Midbrain (tissue), 1 donor: ENCODE data around the gene NKX2-2.
A peak's percentile ranks its signal among the peaks of the same experiment; 100 is the strongest.
"Not testable (repeated sequence)": the region's sequence is repeated elsewhere in the genome, so short reads cannot be mapped to it uniquely, and the experiment has no call there.

ENCODE experiments used
- DNase-seq: peaks from one replicate; lab custom pipeline; 2025; lab: John Stamatoyannopoulos, UW

NKX2-2 gene

GRCh38 chr20:21508230-21509078 lies 5.4 kb downstream of the NKX2-2 start:
- DNase-seq: peak; percentile 83

DNA sequence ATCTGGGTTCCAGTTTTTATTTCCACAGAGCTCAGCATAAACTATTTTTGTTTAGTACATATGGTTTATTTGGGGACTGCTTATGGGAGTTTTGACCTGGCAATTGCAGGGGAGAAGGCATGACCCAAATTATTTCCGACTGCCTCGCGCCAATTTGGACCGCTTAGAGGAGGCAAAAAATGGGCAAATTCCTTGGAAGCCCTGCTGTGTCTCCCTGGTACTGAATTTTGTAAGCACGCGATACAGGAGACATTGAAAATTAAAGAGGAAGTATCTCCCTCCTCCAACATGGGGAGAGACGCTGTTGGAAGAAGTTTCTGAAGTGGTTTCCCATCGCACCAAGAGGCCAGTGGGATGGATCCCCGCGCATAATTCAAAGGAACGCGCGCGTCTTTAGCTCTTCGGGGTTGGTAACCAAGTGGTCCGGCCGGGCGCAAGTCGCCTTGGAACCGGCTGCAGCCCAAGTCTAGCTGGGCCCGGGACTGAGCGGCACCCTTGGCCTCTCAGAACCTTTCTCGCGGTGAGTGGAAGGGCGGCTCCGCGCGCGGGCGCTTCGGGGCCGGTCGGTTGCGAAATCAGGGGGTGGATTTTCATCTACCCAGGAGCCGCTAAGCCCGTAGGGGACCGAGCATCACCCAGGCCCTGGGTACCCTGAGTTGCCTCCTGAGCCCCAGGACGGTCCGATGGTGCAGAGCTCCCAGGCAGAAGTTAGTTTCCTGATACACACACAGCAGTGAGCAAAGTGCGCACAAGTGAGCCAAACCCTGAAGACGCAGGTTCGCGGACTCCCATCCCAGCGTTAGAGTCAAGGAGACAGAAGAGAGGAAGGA lies 6.2 kb downstream of the NKX2-2 start:
- DNase-seq: peak; percentile 44

DNA sequence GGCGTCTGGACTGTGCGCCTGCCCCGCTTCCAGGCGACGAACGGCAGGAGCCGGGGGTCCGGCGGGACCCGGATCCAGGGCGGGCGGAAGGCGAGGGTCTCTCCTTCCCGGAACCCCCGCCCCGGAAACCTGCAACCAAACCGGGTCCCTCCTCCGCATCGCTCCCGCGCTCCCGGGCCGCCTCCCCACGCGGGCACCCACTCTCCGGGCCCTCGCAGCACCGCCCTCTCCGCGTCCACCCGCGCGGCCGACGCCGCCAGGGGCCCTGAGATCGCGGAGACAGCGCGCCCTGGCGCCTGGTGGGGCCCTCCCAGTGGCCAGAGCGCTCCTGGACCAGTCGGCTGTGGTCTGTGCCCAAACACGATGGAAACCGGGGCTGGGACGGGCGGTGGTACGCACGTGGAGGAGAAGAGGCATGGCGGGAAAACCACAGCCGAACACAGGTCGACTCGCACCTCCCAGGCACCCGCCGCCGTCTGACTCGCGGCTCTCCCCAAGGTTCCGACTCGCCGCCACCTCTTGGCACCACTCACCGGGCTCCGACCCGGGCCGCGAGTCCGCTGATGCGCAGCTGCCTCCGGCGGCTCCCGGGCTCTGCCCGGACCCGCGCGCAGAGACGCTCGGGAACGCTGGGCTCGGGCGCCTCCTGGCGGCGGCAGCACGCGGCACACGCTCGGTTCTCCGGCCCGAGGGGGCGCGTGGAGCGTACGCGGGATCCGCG lies 7.9 kb downstream of the NKX2-2 start:
- DNase-seq: peak; percentile 81

GRCh38 chr20:21505161-21505809 lies 8.6 kb downstream of the NKX2-2 start:
- DNase-seq: peak; percentile 61

DNA sequence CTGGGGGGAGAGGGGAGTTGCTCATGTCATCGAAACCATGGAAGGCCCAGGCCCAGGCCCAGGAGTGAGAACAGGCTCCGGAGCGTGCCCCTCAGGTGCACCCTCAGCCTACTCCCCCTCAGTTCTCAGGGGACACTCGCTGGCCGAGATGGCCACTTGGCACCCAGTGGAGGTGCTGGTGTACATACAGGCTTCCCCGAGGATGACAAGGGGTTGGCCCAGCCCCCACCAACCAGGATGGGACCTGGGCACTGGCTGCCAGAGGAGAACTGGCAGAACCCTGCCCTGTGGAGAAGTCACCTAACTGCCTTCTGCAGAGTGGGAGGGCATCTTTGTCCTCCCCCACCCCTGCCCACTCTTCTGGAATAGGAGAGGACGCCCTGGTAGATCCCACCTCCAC lies 9.5 kb downstream of the NKX2-2 start:
- no peak for DNase-seq

GRCh38 chr20:21503345-21503744 lies 10.5 kb downstream of the NKX2-2 start:
- peak; percentile 30 for DNase-seq

- no peak for DNase-seq
These were observed 12.7 kb downstream of the NKX2-2 start for GRCh38 chr20:21501184-21501583.

- no peak for DNase-seq
These were observed 13.3 kb downstream of the NKX2-2 start for GRCh38 chr20:21500599-21500998.

GRCh38 chr20:21499641-21500040 lies 14.2 kb downstream of the NKX2-2 start:
- DNase-seq: no peak

DNA sequence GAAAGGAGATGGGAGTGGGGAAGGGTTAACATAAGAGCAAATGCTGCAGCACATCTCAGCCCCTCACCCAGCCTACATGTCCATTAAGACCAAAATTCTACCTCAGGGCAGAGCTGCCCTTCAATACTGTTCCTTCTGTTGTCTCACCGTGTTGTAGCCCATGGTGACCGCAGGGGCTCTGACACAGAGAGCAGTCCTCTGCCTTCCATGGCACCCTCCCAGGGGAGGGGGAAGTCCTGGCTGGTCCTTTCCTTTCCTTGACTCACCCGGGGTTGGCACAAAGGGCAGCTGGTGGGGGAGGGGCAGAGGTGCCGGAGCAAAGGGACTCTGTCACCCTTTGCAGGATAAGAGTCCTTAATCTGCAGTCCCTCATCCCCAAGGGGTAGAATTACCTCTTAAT lies 15.2 kb downstream of the NKX2-2 start:
- DNase-seq: no peak

DNA sequence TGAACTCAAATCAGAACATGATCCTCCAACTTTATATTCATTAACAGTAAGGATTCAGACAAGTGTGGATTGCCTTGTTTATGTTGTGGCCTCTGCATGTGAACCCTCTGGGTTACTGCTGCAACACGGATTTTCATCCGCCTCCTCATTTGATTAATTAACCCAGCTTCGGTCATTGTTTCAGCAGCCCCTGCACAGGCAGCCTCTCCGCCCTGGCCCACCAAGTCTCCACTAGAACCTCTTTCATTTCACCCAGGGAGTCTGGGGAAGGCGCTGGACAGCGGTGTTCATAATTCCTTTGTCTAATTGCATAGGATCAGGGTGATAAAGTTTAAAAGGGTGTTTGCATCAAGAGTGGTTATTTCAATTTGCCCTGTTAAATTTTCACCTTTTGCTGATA lies 15.7 kb downstream of the NKX2-2 start:
- DNase-seq: no peak

DNA sequence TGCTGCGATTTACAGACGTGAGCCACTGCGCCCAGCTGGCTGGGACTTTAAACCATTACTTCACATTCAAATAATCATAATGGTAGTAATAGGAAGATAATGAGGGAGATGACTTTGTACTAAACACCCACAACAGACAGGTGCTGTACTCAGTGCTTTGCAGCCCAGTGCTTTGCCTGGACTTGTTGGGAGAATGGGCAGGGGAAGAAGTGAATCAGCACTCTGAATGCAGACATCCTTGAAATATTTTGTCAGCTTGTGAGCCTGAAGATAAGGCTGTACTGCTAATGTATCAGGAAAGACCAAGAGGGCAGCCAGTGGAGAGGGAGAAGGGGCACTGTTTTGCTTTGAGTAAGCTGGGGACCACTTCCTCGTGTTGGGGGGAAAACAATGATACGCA lies 17.4 kb downstream of the NKX2-2 start:
- no peak for DNase-seq

- no peak for DNase-seq
These were observed 20.8 kb downstream of the NKX2-2 start for GRCh38 chr20:21493049-21493448.

GRCh38 chr20:21490105-21490504 lies 23.8 kb downstream of the NKX2-2 start:
- DNase-seq: no peak

- not testable (repeated sequence) for DNase-seq
These were observed 33.7 kb downstream of the NKX2-2 start for GRCh38 chr20:21480144-21480543.

- no peak for DNase-seq
These were observed 48.1 kb downstream of the NKX2-2 start for GRCh38 chr20:21465799-21466198.

GRCh38 chr20:21464916-21465315 lies 48.9 kb downstream of the NKX2-2 start:
- no peak for DNase-seq
